Upper lobe of right lung (tissue), 1 donor: ENCODE data around the gene MAST3. TPM values are rescaled to one million over a fixed set of nuclear protein-coding genes. Genes with fewer than 3 reads are reported as not detected.

Source experiments
- ATAC-seq: fragments of 200-7000 bp; cut with Tn5 transposase; one replicate; pipeline ENCODE4 v1.9.1; 2020; ENCODE audit warnings: mild to moderate bottlenecking, moderate library complexity
- DNase-seq: peaks from one replicate; pipeline ENCODE4 v3.0.0-alpha.2; 2020
- H3K27ac ChIP-seq: fragments of 200-600 bp; one replicate; pipeline ENCODE4 v1.8.0; 2022
- H3K27me3 ChIP-seq: fragments of 200-600 bp; one replicate; pipeline ENCODE4 v1.8.0; 2022; ENCODE audit warnings: mild to moderate bottlenecking
- H3K36me3 ChIP-seq: fragments of 200-600 bp; one replicate; pipeline ENCODE4 v1.8.0; 2022
- H3K4me1 ChIP-seq: fragments of 200-600 bp; one replicate; pipeline ENCODE4 v1.8.0; 2022
- H3K4me3 ChIP-seq: fragments of 200-600 bp; one replicate; pipeline ENCODE4 v1.8.0; 2022; ENCODE audit warnings: mild to moderate bottlenecking
- H3K9me3 ChIP-seq: fragments of 200-600 bp; one replicate; pipeline ENCODE4 v1.8.0; 2022
- intact Hi-C: fragments of 100-400 bp; cut with DNase I; formaldehyde crosslinking; loops from one replicate; pipeline ENCODE4 v1.11.0; 2022
- total RNA-seq: library from RNA; stranded (reverse); fragmentation: NEBNext Ultra II Directional; extraction: Animal tissue kit (Norgen Biotek cat#: 25700); gene quantifications from one replicate; pipeline ENCODE4 v1.2.1, GENCODE V29; 2021
- TF ChIP-seq, protein P1 (sequence below): fragments of 200-600 bp; IDR thresholded peaks from one replicate; pipeline ENCODE4 v1.8.0; 2022; ENCODE audit warnings: antibody characterized with exemption
- donor health status: DM: no; HTN: yes; CAD: no; lungs with severe emphysema.

The MAST3 gene
- total RNA-seq, 1 donor from 2014 or later, result 23.1 TPM

DNA sequence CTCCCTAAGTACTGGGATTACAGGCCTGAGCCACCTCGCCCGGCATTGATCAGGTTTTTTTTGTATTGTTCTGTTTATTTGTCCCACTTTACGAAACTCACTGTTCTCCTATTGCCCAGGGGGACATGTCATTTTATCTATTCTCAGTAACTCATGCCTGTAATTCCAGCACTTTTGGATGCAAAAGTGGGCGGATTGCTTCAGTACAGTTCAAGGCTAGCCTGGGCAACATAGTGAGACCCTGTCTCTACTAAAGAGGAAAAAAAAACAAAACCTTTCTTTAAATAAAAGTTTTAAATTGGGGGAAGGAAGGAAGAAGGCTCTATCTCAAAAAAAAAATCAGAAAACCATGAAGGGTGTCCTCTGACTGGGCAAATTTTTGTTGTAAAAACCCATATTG lies 92.7 kb downstream of the MAST3 start:
- H3K4me1 ChIP-seq, result peaks cover 18% of the 10 kb centered on the region
- no peaks in the 10 kb centered on the region for H3K27me3 ChIP-seq
- DNase-seq, result no peak
- no peaks in the 10 kb centered on the region for H3K9me3 ChIP-seq
- no peak for ATAC-seq
- H3K27ac ChIP-seq, result no peak overlapping the region
- TF ChIP-seq, protein P1, sequence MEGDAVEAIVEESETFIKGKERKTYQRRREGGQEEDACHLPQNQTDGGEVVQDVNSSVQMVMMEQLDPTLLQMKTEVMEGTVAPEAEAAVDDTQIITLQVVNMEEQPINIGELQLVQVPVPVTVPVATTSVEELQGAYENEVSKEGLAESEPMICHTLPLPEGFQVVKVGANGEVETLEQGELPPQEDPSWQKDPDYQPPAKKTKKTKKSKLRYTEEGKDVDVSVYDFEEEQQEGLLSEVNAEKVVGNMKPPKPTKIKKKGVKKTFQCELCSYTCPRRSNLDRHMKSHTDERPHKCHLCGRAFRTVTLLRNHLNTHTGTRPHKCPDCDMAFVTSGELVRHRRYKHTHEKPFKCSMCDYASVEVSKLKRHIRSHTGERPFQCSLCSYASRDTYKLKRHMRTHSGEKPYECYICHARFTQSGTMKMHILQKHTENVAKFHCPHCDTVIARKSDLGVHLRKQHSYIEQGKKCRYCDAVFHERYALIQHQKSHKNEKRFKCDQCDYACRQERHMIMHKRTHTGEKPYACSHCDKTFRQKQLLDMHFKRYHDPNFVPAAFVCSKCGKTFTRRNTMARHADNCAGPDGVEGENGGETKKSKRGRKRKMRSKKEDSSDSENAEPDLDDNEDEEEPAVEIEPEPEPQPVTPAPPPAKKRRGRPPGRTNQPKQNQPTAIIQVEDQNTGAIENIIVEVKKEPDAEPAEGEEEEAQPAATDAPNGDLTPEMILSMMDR, result no peak
- intact Hi-C loops, result no loop called here
- H3K36me3 ChIP-seq, result no peaks in the 10 kb centered on the region
- no peak overlapping the region for H3K4me3 ChIP-seq

DNA sequence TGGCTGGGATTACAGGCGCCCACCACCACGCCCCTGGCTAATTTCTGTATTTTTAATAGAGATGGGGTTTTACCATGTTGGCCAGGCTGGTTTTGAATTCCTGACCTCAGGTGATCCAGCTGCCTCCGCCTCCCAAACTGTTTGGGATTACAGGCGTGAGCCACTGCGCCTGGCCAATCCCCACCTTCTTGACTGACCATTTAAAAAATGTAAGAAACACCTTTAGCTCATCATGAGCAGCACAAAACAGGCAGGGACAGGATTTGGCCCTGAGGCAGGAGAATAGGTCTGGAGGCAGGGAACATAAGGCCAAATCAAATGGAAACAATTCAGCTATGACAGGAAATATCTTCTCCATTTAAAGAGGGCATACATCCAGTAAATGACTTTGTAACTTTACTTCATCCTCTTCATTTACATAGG lies 94.1 kb downstream of the MAST3 start:
- peaks cover 11% of the 10 kb centered on the region for H3K36me3 ChIP-seq
- TF ChIP-seq, protein P1, result no peak
- no peaks in the 10 kb centered on the region for H3K27me3 ChIP-seq
- no peak for DNase-seq
- ATAC-seq, result no peak
- intact Hi-C loops, result no loop called here
- H3K4me3 ChIP-seq, result peak overlapping the region; percentile 73
- H3K9me3 ChIP-seq, result no peaks in the 10 kb centered on the region
- peak overlapping the region; percentile 96 for H3K27ac ChIP-seq
- H3K4me1 ChIP-seq, result peaks cover 18% of the 10 kb centered on the region

DNA sequence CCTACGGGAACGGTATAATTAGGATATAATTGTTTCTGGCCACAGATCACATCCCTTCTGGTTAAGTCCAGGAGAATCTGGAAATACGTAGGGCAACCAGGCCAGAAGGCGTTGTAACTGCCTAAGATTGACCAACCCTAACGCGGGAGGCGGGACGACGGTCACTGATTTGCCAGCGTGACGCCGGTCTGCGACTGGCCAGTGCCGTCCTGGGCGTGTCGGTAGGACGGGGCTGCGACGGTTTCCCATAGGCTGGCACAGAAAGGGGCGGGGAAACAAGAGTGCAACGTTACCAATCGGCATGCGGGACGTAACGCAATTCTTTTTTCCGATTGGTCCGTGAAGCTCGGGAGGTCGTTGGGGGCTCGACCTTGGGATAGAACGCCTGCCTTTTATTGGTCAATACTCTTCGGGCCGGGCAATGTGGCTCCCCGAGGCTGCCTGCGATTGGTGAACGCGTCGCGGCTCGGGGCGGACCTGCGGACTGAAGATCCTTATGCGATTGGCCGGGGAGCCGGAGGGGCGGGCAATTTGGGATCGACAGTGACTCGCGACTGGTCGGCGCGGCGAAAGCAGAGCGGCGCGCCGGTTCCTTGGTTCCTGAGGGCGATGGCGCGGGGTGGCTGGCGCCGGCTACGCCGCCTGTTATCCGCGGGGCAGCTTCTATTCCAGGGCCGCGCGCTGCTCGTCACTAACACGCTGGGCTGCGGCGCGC lies 95.3 kb downstream of the MAST3 start, which contains the start of gene MPV17L2:
MPV17L2 (plus strand) TSS at position 546 of the 715 bp plus-strand sequence; CDS start at position 610, 64 bp downstream.
- intact Hi-C loops, result no loop called here
- Histone ChIP-seq H3K36me3 (peaks cover 11% of the 10 kb centered on the region), H3K9me3 (no peaks in the 10 kb centered on the region), H3K4me3 (peak within 1 kb of the TSS; percentile 91), H3K27me3 (no peaks in the 10 kb centered on the region), H3K27ac (peak within 1 kb of the TSS; percentile 96), H3K4me1 (peaks cover 18% of the 10 kb centered on the region)
- ATAC-seq (peak; percentile 96), DNase-seq (peak; percentile 100)
- TF ChIP-seq, protein P1, result no peak

DNA sequence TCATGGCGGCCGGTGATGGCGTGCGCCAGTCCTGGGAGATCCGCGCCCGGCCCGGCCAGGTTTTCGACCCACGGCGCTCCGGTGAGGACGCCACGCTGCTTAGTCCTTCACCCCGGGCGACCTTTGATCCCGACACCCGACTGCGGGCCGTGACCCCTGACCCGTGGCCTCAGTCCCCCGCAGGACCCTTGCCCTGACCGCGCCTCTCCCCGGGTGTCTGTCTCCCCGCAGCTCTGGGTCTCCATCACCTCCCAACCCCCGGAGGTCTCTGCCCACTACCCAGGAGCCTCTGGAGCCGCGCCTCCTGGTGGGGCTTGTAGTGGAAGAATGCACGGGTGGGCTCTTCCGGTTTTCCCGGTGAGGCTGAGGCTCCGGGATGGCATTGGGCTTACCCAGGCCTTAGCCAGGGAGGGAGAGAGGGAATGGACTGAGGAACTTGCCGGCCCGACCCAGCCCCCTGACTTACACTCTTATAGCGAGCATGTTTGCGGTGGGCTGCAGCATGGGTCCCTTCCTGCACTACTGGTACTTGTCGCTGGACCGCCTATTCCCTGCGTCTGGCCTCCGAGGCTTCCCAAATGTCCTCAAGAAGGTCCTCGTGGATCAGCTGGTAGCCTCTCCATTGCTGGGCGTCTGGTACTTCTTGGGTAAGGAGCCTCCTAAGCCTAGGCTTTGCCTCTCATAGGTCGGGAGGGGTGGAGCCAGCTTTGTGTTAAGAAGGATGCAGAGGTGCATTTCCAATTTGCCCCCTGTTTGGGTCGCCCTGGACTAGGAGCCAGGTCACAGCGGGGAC lies 96.0 kb downstream of the MAST3 start:
- ATAC-seq, result no peak

DNA sequence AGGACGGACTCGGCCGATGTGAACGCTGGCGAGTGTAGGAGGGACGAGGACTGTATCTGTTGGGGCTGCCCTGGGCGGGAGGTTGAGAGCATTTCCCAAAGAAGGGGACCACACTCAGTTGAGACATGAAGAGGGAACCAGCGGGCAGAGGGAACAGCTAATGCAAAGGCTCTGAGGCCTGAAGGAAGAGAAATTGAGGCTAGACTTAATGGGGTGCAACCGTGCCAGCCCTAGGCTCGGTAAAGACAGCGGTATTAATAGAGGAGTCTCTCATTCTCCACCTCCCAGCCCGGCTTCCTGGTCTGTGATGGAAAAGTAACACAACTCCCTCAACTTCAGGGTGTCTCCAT lies 96.6 kb downstream of the MAST3 start:
- Histone ChIP-seq H3K27ac (no peak overlapping the region), H3K4me3 (peak overlapping the region; percentile 91), H3K27me3 (no peaks in the 10 kb centered on the region), H3K36me3 (peaks cover 17% of the 10 kb centered on the region), H3K9me3 (no peaks in the 10 kb centered on the region), H3K4me1 (peaks cover 18% of the 10 kb centered on the region)
- DNase-seq (no peak), ATAC-seq (no peak)
- TF ChIP-seq, protein P1, result no peak
- intact Hi-C loops, result no loop called here

More for the DNA sequence above, 96.0 kb downstream of the MAST3 start:
- Histone ChIP-seq H3K4me3 (peak overlapping the region; percentile 91), H3K9me3 (no peaks in the 10 kb centered on the region), H3K27ac (peak overlapping the region; percentile 81), H3K4me1 (peaks cover 18% of the 10 kb centered on the region), H3K27me3 (no peaks in the 10 kb centered on the region), H3K36me3 (peaks cover 15% of the 10 kb centered on the region)
- TF ChIP-seq, protein P1, result no peak
- intact Hi-C loops, result no loop called here
- DNase-seq, result no peak
